GM18505 (cell line): ENCODE measurements around the gene SPHK2.
"Not testable (repeated sequence)": the region's sequence is repeated elsewhere in the genome, so short reads cannot be mapped to it uniquely, and the experiment has no call there.

ENCODE experiments used
- ATAC-seq: cut with Tn5 transposase; IDR thresholded peaks from one replicate; pipeline ENCODE4 v1.9.1; 2021; ENCODE audit not compliant: unreplicated experiment
- POLR2A ChIP-seq: IDR thresholded peaks from 4 replicates; pipeline ENCODE4 v1.6.1; 2011; ENCODE audit warnings: borderline replicate concordance; ENCODE audit not compliant: insufficient read depth, insufficient read length; ENCODE audit errors: extremely low read depth

The SPHK2 gene

GRCh38 chr19:48673436-48674100 lies 54.3 kb downstream of the SPHK2 start:
- no peak for ATAC-seq
- no peak for TF ChIP-seq POLR2A

- no peak for TF ChIP-seq POLR2A
- no peak for ATAC-seq
Observed at GRCh38 chr19:48674216-48674809, 55.0 kb downstream of the SPHK2 start.

- no peak for ATAC-seq
- TF ChIP-seq POLR2A = no peak
Observed at GRCh38 chr19:48674921-48675824, 55.9 kb downstream of the SPHK2 start.

GRCh38 chr19:48676487-48676886 lies 57.2 kb downstream of the SPHK2 start:
- TF ChIP-seq POLR2A = no peak
- ATAC-seq = no peak

DNA sequence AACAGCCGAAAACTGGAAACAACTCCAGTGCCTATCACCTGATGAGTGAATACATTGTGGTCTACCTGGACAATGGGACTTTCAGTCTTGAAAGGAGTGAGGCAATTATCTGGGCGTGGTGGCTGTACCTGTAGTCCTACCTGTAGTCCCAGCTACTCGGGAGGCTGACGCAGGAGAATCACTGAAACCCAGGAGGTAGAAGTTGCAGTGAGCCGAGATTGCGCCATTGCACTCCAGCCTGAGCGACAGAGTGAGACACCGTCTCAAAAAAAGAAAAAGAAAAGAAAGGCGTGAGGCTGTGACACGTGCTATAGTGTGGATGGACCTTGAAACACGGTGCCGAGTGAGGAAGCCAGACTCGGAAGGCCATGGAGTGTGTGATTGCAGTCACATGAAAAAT lies 57.6 kb downstream of the SPHK2 start:
- TF ChIP-seq POLR2A = no peak
- ATAC-seq = no peak

GRCh38 chr19:48678201-48678600 lies 58.9 kb downstream of the SPHK2 start:
- no peak for TF ChIP-seq POLR2A
- no peak for ATAC-seq

GRCh38 chr19:48680006-48680405 lies 60.7 kb downstream of the SPHK2 start:
- ATAC-seq = not testable (repeated sequence)
